Adrenal gland (tissue), 12 donors: ENCODE data around the gene PSMD13. TPM values are rescaled to one million over a fixed set of nuclear protein-coding genes. Genes with fewer than 3 reads are reported as not detected.

Experiments
- DNase-seq, 7 donors: peaks; one replicate each; pipeline ENCODE4 v3.0.0-alpha.2; 2019 to 2020
- H3K27ac ChIP-seq, 5 donors: fragments of 200-600 bp; sonication (generic) in 4 of 5; 1 replicate in 3 of 5; 2 replicates in 2 of 5; pipeline versions ENCODE4 v1.5.1 to v1.8.0; 2016 to 2020; ENCODE audit warnings: mild to moderate bottlenecking in 1 of 5
- H3K27me3 ChIP-seq: fragments of 200-600 bp; 2 replicates; pipeline ENCODE4 v1.8.0; 2021
- H3K36me3 ChIP-seq, 2 donors: fragments of 200-600 bp; replicated peaks in 1 of 2; 1 replicate in 1 of 2; 2 replicates in 1 of 2; pipeline versions ENCODE4 v1.5.1 to v1.8.0; 2018 to 2022
- H3K4me1 ChIP-seq, 2 donors: fragments of 200-600 bp; replicated peaks in 1 of 2; 1 replicate in 1 of 2; 2 replicates in 1 of 2; pipeline versions ENCODE4 v1.5.1 to v1.8.0; 2018 to 2021
- H3K4me3 ChIP-seq, 4 donors: fragments of 200-600 bp; sonication (generic) in 3 of 4; one replicate each; pipeline ENCODE4 v1.5.1; 2016 to 2018
- H3K9me3 ChIP-seq, 3 donors: fragments of 200-600 bp; sonication (generic) in 1 of 3; replicated peaks in 1 of 3; 1 replicate in 2 of 3; 2 replicates in 1 of 3; pipeline versions ENCODE4 v1.5.1 to v1.8.0; 2016 to 2021
- CTCF ChIP-seq, 6 experiments: fragments of 450-650 bp in 4 of 6; fragments of 200-600 bp in 2 of 6; sonication (generic) in 1 of 6; IDR thresholded peaks; 1 replicate in 5 of 6; 2 replicates in 1 of 6; pipeline versions ENCODE4 v1.5.1 to v1.8.0; 2016 to 2021; ENCODE audit warnings: antibody characterized with exemption in 6 of 6, mild to moderate bottlenecking in 2 of 6, moderate library complexity in 1 of 6
- POLR2A ChIP-seq, 2 donors: fragments of 450-650 bp; IDR thresholded peaks; one replicate each; pipeline ENCODE4 v1.6.1; 2017; ENCODE audit warnings: antibody characterized with exemption in 2 of 2, mild to moderate bottlenecking in 2 of 2, moderate library complexity in 1 of 2
- WGBS, 4 donors: extraction: QIAGEN DNeasy Blood & Tissue Kit in 2 of 4; methylation state at CpG; one replicate each; pipeline versions ENCODE4 v1.1.5 to v1.1.7; 2013 to 2017; 5-methylcytosine and 5-hydroxymethylcytosine counted together
- intact Hi-C, 2 donors: fragments of 100-400 bp; cut with DNase I; formaldehyde crosslinking; loops; one replicate each; pipeline versions ENCODE4 v1.14.1 to v1.15.0; 2022 to 2023
- polyA plus RNA-seq, 3 donors: library from polyadenylated mRNA; stranded (reverse); fragments of 200-250 nt in 2 of 3; fragments of 350-450 nt in 1 of 3; fragmentation: Illumina TruSeq in 1 of 3; extraction: RNeasy Lipid Tissue Mini Kit (QIAGEN cat#74804) in 1 of 3; gene quantifications; one replicate each; pipeline ENCODE4 v1.2.3, GENCODE V29; 2013 to 2014
- total RNA-seq, 9 donors: library from RNA; depleted of rRNA in 4 of 9; stranded (reverse); fragments of >200 nt in 4 of 9; fragments of 120-200 nt in 1 of 9; fragmentation: NEBNext Ultra II Directional in 1 of 9; extraction: Animal tissue kit (Norgen Biotek cat#: 25700) in 1 of 9; gene quantifications; one replicate each; pipeline versions ENCODE4 v1.1.0 to v1.2.4, GENCODE V29; 2013 to 2023
- donor health status: healthy with polysubstance abuse.
- donor health status: Bipolar disorder and iron deficiency.
- donor health status: DM: yes; HTN: yes; CAD: no.
- donor health status: DM: no; HTN: no; CAD: no.
- donor health status: DM: no; HTN: no; CAD: no.
- donor health status: DM: yes; HTN: yes; CAD: no.

PSMD13 gene
- total and polyA plus RNA-seq, 12 donors, result 62.2 to 174 (median 89.4) TPM

GRCh38 chr11:293271-293851 lies 56.6 kb downstream of the PSMD13 start:
- Histone ChIP-seq H3K27me3 (no peaks in the 10 kb centered on the region), H3K4me1 (no peaks in the 10 kb centered on the region), H3K9me3 (no peaks in the 10 kb centered on the region), H3K36me3 (no peaks in the 10 kb centered on the region), H3K4me3 (no peak overlapping the region), H3K27ac (no peak overlapping the region)
- intact Hi-C loops, result loop anchor here in 1 of 2 donors (10.0 kb wide), 1 partner anchor 151 kb away; the partner anchor contains the start of gene ANO9
- TF ChIP-seq CTCF (IDR thresholded peaks at IDR 0.05), result no peak
- no peak for TF ChIP-seq POLR2A (IDR thresholded peaks at IDR 0.05)
- 80 to 88% (median 88%) methylated on average over 6 to 18 of the region's 18 CpGs for WGBS, 4 donors
- no peak for DNase-seq

DNA sequence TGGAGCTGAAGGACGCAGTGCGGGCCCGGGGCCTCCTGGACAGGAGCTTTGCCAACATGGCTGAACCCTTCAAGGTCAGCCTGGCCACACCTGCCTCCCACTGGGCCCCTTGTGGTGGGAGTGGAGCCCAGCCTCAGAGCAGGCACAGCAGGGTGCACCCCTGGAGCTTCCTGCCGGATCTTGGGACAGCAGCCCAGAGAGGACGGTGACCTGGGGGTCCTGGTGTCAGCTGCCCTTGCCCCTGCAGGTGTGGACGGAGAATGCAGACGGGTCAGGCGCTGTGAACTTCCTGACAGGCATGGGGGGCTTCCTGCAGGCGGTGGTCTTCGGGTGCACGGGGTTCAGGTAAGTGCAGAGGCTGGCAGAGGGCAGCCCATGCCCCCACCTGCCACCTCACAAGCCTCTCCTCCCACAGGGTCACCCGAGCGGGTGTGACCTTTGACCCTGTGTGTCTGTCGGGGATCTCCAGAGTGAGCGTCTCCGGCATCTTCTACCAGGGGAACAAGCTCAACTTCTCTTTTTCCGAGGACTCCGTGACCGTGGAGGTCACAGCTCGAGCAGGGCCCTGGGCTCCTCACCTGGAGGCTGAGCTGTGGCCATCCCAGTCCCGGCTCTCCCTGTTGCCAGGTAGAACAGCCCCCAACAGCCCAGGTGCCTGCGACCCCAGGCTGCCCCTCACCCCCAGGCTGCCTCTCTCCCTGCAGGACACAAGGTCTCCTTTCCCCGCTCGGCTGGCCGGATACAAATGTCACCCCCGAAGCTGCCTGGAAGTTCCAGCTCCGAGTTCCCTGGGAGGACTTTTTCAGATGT lies 57.3 kb downstream of the PSMD13 start:
- Histone ChIP-seq H3K4me3 (no peak overlapping the region), H3K9me3 (no peaks in the 10 kb centered on the region), H3K36me3 (no peaks in the 10 kb centered on the region), H3K4me1 (no peaks in the 10 kb centered on the region), H3K27ac (no peak overlapping the region), H3K27me3 (peaks cover 6% of the 10 kb centered on the region)
- TF ChIP-seq CTCF (IDR thresholded peaks at IDR 0.05) (no peak), POLR2A (IDR thresholded peaks at IDR 0.05) (no peak)
- no peak for DNase-seq
- 79 to 83% (median 80%) methylated on average over 9 to 27 of the region's 27 CpGs for WGBS, 4 donors
- intact Hi-C loops, result loop anchor here in 1 of 2 donors (10.0 kb wide), 1 partner anchor 151 kb away; the partner anchor contains the start of gene ANO9

- DNase-seq, result no peak
- intact Hi-C loops, result loop anchor here (5.0 to 10.0 kb wide), 2 partner anchors 68 to 150 kb away; partner anchors contain the start of gene ANO9 (in 1 of the 2)
- no peaks in the 10 kb centered on the region for H3K9me3 ChIP-seq
- TF ChIP-seq CTCF (IDR thresholded peaks at IDR 0.05), result no peak
- TF ChIP-seq POLR2A (IDR thresholded peaks at IDR 0.05), result no peak
- H3K36me3 ChIP-seq, result no peaks in the 10 kb centered on the region
- WGBS, 4 donors, result 85 to 94% (median 88%) methylated on average over 8 to 16 of the region's 16 CpGs
- no peaks in the 10 kb centered on the region for H3K4me1 ChIP-seq
- no peak overlapping the region for H3K4me3 ChIP-seq
- H3K27me3 ChIP-seq, result peaks cover 9% of the 10 kb centered on the region
- no peak overlapping the region for H3K27ac ChIP-seq
These were observed 58.0 kb downstream of the PSMD13 start for GRCh38 chr11:294780-295179.

- Histone ChIP-seq H3K9me3 (no peaks in the 10 kb centered on the region), H3K27me3 (peaks cover 9% of the 10 kb centered on the region), H3K4me3 (no peak overlapping the region), H3K36me3 (no peaks in the 10 kb centered on the region), H3K27ac (no peak overlapping the region), H3K4me1 (no peaks in the 10 kb centered on the region)
- no peak for DNase-seq
- TF ChIP-seq CTCF (IDR thresholded peaks at IDR 0.05), result no peak
- no peak for TF ChIP-seq POLR2A (IDR thresholded peaks at IDR 0.05)
- intact Hi-C loops, result loop anchor here (5.0 to 10.0 kb wide), 2 partner anchors 67 to 149 kb away; partner anchors contain the start of gene ANO9 (in 1 of the 2)
- 69 to 77% (median 72%) methylated on average over 22 to 26 of the region's 26 CpGs for WGBS, 4 donors
These were observed 58.8 kb downstream of the PSMD13 start for GRCh38 chr11:295351-296170.
